CD4-positive, alpha-beta T cell treated with Interleukin-4 for 4 hours (primary cell): ENCODE results near the gene KLC3.
"Not testable (repeated sequence)": the region's sequence is repeated elsewhere in the genome, so short reads cannot be mapped to it uniquely, and the experiment has no call there.

Experiments used
- DNase-seq: peaks from one replicate; pipeline ENCODE4 v3.0.0-alpha.2; 2020

Gene KLC3

GRCh38 chr19:45320997-45321775 is 19.4 kb upstream of the KLC3 start:
- no peak for DNase-seq

DNA sequence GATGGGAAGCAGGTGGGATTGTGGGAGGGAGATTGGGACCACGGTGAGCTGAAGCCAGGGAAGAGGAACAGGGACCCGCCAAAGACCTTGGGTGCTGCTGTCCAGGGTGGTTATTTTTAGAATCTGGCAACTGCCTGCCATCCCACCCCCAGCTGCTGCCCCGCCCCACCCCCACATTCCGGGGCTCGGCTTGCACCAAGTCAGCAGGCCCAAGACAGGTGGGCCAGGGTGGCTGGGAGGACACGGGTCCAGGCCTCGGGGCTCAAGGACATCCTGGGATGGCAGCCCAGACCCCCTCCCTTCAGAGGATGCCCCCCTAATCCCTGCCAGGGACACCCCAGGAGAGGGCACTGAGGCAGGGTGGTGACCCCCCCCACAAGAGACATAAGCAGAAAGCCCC is 18.7 kb upstream of the KLC3 start:
- no peak for DNase-seq

GRCh38 chr19:45322311-45322710 is 18.2 kb upstream of the KLC3 start:
- DNase-seq: no peak

DNA sequence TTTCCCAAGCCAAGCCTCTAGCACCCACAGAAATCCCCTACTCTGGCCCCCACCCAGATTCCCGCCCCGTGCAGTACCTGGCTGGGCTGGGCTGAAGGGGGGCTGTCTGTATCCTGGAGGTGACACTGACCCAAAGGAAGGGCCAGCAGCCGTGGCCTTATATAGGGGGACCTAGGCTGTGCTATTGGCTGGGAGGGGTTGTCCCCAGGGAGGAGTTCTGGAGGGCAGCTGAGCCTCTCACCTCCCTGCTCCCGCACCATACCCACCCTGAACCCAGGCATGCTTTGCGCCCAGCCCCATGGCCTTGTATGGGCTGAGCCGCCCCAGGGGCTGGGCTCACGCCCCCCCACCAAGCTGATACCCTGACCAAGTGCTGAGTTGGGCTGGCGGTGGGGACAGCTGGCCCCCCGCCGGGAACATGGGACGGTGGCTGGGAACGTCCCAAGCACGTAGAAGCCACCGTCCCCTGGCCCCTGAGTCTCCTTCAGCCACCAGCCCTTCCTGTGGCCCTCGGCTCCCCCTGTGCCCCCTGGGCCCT is 17.7 kb upstream of the KLC3 start, which contains the start of gene CKM:
TSS of gene CKM (minus strand) at position 132 of the 538 bp plus-strand sequence. CDS start 3,162 bp downstream, outside the sequence.
- no peak for DNase-seq

DNA sequence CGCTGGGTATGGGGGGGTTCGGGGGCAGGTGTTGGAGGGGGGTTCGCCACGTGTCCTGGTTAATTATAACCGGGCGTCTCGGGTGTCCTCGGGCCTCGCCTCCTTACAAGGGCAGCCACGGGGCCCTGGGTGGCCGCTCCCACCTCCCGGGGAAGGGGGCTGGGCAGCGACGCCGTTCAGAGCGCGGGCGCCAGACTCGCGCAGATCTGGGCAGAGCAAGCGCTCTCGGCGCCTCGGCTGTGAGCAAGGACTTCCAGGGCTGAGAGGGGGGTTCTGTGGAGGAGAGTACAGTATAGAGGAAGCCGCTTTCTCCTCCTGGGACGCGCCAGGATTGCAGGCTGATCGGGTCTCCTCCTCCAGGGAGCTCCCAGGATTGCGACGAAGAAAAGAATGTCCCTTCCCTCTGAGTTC is 16.9 kb upstream of the KLC3 start:
- no peak for DNase-seq

- DNase-seq: no peak
These were observed 16.1 kb upstream of the KLC3 start for GRCh38 chr19:45324349-45324907.

GRCh38 chr19:45327404-45328143 is 13.0 kb upstream of the KLC3 start:
- DNase-seq: no peak

DNA sequence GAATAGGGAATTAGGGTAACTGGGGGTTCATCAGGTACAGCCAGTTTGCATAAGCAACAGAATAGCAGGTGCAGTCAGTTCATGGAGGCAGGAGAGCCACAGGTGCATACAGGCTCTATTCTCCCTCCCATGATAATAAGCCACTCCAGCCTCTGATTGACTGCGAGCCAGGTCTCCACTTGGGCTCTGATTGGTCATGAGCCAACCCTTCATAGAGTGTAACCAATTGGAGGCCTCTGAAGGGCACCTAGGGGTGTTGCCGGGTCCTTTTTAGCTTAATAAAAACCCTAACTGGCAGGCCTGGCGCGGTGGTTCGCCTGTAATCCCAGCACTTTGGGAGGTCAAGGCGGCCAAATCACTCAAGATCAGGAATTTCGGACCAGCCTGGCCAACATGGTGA is 9.1 kb upstream of the KLC3 start:
- DNase-seq: no peak

- DNase-seq: no peak
These were observed 6.8 kb upstream of the KLC3 start for GRCh38 chr19:45333609-45334303.

- DNase-seq: not testable (repeated sequence)
These were observed 5.7 kb upstream of the KLC3 start for GRCh38 chr19:45334881-45335280.

DNA sequence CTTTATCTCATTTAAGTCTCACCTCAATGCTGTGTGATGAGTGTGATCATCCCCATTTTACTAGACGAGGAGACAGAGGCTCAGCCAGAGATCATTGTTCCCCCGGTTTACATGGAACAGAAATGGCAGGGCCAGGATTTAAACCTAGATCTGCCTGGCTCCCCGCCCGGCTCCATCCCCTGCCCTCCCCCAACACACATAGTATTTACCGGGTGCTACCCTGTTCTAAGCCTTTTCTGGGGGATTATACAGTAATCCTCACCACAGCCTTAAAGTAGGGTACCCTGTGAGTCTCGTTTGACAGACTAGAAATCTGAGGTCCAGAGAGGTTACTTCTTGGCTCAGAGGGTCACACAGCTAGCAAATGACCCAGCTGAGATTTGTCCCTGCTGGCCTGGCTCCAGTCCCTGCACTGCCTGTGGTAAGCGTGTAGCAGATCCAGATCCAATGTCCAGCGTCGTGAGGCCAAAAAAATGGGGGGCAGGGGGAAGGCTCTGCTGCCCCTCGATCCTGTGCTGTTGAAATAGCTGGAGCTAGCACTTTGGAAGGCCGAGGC is 3.8 kb upstream of the KLC3 start:
- no peak for DNase-seq

GRCh38 chr19:45339629-45340028 is 921 bp upstream of the KLC3 start:
- no peak for DNase-seq

DNA sequence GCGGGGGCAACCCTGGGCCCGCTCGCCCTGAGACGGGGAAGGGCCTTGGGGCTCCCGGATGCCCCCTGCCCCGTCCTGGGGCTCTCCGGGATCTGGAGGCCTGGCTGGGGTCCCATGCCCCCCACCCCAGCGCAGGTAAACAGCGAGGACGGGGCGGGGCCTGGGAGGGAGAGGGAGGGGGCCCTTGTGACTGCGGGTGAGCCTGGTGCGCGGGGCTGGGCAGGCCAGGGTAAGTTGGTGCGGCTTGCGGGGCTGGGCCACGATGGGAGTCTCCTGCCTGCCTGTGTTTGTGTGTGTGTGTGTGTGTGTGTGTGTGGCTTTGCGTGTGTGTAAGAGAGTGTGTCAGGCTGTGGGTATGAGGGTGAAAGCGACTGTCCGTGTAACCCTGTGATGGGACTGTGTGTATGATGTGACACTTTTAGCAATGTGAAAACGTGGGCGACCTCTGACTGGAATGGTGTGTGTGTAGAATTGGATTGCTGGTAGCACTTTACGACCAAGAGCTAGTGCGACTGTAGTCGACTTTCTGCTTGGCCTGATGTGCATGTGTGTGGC is 426 bp downstream of the KLC3 start:
- no peak for DNase-seq

GRCh38 chr19:45342911-45343310 is 2.4 kb downstream of the KLC3 start:
- DNase-seq: no peak

- no peak for DNase-seq
These were observed 4.3 kb downstream of the KLC3 start for GRCh38 chr19:45344621-45345505.

DNA sequence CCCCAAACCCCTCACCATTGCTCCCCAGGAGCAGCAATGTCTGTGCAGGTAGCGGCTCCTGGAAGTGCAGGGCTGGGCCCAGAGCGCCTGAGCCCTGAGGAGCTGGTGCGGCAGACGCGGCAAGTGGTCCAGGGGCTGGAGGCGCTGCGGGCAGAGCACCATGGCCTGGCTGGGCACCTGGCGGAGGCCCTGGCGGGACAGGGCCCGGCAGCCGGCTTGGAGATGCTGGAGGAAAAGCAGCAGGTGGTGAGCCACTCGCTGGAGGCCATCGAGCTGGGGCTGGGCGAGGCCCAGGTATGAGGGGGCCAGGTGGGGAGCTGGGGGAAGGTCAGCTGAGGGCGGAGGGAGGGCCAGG is 4.9 kb downstream of the KLC3 start:
- no peak for DNase-seq

DNA sequence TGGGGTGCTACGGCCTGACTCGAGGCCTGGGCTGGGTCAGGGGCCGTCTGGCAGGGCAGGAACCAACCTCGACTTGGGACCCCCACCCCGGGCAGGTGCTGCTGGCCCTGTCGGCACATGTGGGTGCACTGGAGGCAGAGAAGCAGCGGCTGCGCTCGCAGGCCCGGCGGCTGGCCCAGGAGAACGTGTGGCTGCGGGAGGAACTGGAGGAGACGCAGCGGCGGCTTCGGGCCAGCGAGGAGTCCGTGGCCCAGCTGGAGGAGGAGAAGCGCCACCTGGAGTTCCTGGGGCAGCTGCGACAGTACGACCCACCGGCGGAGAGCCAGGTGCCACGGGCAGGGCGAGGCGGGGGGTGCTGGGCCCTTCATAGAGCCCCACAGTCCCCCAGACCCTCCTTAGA is 5.9 kb downstream of the KLC3 start:
- no peak for DNase-seq

- no peak for DNase-seq
These were observed 7.2 kb downstream of the KLC3 start for GRCh38 chr19:45347570-45348366.

DNA sequence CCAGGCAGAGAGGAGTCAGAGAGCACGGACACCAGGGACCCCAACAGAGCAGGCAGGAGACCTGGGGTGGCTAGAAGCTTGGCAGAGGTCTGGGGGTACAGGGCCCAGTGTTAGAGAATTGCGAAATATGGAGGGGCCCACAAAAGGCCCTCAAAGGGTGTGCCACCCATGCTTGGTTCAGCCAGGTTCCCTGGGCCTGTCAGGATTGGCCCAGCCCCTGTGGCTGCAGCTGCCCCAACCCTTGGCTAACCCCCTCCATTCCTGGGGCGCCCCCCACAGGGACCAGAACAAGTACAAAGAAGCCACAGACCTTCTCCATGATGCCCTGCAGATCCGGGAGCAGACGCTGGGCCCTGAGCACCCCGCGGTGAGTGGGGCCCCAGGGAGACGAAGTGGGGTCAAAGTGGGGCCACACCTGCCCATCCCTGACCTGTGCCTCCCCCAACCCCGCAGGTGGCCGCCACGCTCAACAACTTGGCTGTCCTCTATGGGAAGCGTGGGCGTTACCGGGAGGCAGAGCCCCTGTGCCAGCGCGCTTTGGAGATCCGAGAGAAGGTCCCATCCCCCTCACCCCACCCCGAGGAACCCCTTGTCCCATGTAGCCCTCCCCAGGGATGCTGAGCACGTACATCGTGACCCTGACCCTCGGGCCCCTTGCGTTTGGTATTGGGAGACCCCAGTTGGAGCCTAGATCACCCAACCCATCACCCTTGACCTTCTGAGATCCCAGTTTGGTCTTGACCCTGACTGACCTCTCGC is 8.0 kb downstream of the KLC3 start:
- no peak for DNase-seq

DNA sequence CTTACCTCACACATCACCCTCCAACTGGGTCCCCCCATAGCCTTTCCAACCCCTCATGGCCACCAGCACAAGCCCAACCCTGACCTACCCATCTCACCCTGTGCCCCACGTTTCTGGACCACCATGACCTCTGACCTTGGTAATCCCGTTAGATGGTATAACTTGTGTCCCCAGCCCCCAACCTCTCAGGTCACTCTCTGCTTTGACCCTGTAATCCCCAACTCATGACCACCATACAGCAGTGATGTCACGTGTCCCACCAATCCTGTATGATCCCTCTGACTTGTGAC is 8.5 kb downstream of the KLC3 start:
- no peak for DNase-seq
